Measurements from ENCODE around the gene ETFB. TPM values are rescaled to one million over a fixed set of nuclear protein-coding genes. Genes with fewer than 3 reads are reported as not detected.

The ETFB gene
- total and polyA plus RNA-seq, 9 of the 15 experiments (the other 6 are each of a cell fraction or from before 2014, with no cell fraction given), result 18.1 to 143 (median 96.1) TPM

DNA sequence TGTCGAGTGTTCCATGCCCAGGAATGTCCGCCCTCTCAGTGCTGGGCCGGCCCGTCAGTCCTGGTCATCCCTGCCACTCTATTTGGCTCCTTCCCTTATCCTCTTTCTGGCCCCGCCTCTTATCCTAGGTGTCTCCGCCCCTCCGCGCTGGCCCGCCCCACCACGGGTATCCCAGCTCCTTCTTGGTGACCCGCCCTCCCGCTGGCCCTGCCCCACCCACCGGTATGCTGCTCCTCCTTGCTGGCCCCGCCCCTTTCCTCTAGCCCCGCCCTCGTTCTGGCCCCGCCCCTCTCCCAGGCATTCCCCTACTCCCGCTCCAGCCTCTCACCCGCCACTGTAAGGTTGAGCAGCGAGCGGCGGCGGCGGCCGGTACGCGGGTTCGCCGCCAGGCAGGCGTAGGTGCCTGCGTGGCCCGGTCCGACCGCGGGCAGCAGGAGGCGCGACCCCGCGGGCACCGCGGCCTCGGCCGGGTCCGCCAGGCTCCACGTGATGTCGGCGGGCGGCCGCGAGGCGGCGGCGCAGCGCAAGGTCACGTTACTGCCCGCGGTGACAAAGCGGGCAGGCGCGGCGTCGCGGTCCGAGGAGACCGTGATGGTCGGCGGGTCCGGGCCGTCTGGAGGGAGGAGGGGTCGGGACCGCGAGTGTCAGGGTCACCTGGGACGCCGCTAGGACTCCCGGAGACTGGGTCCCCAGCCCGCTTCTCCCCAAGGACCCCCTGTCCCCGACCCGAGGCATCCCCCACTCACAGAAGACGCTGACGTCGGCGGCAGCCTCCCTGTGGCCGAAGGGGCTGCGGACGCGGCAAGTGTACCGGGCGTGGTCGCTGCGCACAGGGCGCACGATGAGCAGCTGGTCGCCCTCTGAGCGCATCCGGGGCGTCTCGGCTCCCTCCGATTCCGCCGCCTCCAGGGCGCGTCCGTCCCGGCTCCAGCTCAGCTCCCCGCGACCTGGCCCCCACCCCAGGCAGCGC is 26.2 kb downstream of the ETFB start (continued):
- TF ChIP-seq, protein P1, sequence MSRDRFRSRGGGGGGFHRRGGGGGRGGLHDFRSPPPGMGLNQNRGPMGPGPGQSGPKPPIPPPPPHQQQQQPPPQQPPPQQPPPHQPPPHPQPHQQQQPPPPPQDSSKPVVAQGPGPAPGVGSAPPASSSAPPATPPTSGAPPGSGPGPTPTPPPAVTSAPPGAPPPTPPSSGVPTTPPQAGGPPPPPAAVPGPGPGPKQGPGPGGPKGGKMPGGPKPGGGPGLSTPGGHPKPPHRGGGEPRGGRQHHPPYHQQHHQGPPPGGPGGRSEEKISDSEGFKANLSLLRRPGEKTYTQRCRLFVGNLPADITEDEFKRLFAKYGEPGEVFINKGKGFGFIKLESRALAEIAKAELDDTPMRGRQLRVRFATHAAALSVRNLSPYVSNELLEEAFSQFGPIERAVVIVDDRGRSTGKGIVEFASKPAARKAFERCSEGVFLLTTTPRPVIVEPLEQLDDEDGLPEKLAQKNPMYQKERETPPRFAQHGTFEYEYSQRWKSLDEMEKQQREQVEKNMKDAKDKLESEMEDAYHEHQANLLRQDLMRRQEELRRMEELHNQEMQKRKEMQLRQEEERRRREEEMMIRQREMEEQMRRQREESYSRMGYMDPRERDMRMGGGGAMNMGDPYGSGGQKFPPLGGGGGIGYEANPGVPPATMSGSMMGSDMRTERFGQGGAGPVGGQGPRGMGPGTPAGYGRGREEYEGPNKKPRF (IDR thresholded peaks at IDR 0.05; ENCODE audit: low read depth, low read length), result no peak
- TF ChIP-seq ZSCAN29 (IDR thresholded peaks at IDR 0.05) (peak; percentile 12; the same call in 1 of the 2 replicates), CHD2 (IDR thresholded peaks at IDR 0.05; ENCODE audit: low read depth, low read length) (no peak), PHF20 (IDR thresholded peaks at IDR 0.05; ENCODE audit: partially characterized antibody) (peak; percentile 26), NEUROD1 (IDR thresholded peaks at IDR 0.05; ENCODE audit: borderline replicate concordance, low read depth, low read length, partially characterized antibody) (peak; percentile 7), CBX3 (IDR thresholded peaks at IDR 0.05; ENCODE audit: borderline replicate concordance in 1 of 2, low read length in 2 of 2) (peak in 1 of 2 experiments; percentile 51; a peak in 1 of 3 replicates), BDP1 (IDR thresholded peaks at IDR 0.05; ENCODE audit: insufficient read depth, insufficient read length) (no peak), SAP30 (IDR thresholded peaks at IDR 0.05; ENCODE audit: borderline replicate concordance, insufficient read depth, low read depth, low read length, poor library complexity, severe bottlenecking) (peak; percentile 5)
- TF ChIP-seq, protein P2, sequence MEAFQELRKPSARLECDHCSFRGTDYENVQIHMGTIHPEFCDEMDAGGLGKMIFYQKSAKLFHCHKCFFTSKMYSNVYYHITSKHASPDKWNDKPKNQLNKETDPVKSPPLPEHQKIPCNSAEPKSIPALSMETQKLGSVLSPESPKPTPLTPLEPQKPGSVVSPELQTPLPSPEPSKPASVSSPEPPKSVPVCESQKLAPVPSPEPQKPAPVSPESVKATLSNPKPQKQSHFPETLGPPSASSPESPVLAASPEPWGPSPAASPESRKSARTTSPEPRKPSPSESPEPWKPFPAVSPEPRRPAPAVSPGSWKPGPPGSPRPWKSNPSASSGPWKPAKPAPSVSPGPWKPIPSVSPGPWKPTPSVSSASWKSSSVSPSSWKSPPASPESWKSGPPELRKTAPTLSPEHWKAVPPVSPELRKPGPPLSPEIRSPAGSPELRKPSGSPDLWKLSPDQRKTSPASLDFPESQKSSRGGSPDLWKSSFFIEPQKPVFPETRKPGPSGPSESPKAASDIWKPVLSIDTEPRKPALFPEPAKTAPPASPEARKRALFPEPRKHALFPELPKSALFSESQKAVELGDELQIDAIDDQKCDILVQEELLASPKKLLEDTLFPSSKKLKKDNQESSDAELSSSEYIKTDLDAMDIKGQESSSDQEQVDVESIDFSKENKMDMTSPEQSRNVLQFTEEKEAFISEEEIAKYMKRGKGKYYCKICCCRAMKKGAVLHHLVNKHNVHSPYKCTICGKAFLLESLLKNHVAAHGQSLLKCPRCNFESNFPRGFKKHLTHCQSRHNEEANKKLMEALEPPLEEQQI (IDR thresholded peaks at IDR 0.05), result no peak
- TF ChIP-seq, protein P3, sequence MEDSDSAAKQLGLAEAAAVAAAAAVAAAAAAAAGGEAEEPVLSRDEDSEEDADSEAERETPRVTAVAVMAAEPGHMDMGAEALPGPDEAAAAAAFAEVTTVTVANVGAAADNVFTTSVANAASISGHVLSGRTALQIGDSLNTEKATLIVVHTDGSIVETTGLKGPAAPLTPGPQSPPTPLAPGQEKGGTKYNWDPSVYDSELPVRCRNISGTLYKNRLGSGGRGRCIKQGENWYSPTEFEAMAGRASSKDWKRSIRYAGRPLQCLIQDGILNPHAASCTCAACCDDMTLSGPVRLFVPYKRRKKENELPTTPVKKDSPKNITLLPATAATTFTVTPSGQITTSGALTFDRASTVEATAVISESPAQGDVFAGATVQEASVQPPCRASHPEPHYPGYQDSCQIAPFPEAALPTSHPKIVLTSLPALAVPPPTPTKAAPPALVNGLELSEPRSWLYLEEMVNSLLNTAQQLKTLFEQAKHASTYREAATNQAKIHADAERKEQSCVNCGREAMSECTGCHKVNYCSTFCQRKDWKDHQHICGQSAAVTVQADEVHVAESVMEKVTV (CRISPR knock-in tag; IDR thresholded peaks at IDR 0.05), result no peak
- TF ChIP-seq, protein P4, sequence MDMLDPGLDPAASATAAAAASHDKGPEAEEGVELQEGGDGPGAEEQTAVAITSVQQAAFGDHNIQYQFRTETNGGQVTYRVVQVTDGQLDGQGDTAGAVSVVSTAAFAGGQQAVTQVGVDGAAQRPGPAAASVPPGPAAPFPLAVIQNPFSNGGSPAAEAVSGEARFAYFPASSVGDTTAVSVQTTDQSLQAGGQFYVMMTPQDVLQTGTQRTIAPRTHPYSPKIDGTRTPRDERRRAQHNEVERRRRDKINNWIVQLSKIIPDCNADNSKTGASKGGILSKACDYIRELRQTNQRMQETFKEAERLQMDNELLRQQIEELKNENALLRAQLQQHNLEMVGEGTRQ (CRISPR knock-in tag; IDR thresholded peaks at IDR 0.05), result peak; percentile 89
- TF ChIP-seq, protein P5, sequence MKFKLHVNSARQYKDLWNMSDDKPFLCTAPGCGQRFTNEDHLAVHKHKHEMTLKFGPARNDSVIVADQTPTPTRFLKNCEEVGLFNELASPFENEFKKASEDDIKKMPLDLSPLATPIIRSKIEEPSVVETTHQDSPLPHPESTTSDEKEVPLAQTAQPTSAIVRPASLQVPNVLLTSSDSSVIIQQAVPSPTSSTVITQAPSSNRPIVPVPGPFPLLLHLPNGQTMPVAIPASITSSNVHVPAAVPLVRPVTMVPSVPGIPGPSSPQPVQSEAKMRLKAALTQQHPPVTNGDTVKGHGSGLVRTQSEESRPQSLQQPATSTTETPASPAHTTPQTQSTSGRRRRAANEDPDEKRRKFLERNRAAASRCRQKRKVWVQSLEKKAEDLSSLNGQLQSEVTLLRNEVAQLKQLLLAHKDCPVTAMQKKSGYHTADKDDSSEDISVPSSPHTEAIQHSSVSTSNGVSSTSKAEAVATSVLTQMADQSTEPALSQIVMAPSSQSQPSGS (CRISPR knock-in tag; IDR thresholded peaks at IDR 0.05), result peak; percentile 74; the same call in 1 of the 2 replicates
- TF ChIP-seq, protein P6, sequence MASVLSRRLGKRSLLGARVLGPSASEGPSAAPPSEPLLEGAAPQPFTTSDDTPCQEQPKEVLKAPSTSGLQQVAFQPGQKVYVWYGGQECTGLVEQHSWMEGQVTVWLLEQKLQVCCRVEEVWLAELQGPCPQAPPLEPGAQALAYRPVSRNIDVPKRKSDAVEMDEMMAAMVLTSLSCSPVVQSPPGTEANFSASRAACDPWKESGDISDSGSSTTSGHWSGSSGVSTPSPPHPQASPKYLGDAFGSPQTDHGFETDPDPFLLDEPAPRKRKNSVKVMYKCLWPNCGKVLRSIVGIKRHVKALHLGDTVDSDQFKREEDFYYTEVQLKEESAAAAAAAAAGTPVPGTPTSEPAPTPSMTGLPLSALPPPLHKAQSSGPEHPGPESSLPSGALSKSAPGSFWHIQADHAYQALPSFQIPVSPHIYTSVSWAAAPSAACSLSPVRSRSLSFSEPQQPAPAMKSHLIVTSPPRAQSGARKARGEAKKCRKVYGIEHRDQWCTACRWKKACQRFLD (CRISPR knock-in tag; IDR thresholded peaks at IDR 0.05), result no peak

Measured in K562 (cell line).